ENCODE data around the gene IL5. TPM values are rescaled to one million over a fixed set of nuclear protein-coding genes. Genes with fewer than 3 reads are reported as not detected.

The IL5 gene
- not detected in 2 replicates for total RNA-seq
- total RNA-seq (2013), result not detected
- not detected in 2 replicates for polyA plus RNA-seq
- not detected in 2 replicates for polyA minus RNA-seq

GRCh38 chr5:132543472-132544201 lies at the start of gene IL5:
TSS of gene IL5 (minus strand) at chr5:132543522. CDS start at chr5:132543478, 44 bp downstream.
- CTCF ChIA-PET, result interaction anchor here (1.7 kb wide), 1 partner anchor 17 kb away, joined by 4 read pairs; no protein-coding TSS in a partner anchor
- Mint-ChIP-seq H3K27me3 (peaks cover 4% of the 10 kb centered on the region), H3K4me3 (no peak within 1 kb of the TSS), H3K27ac (no peak within 1 kb of the TSS), H3K9me3 (ENCODE audit: insufficient read depth) (no peaks in the 10 kb centered on the region), H3K4me1 (no peaks in the 10 kb centered on the region)
- Histone ChIP-seq H3K4me3 (ENCODE audit: control extremely low read depth in 1 of 5, extremely low read depth in 1 of 5, insufficient read depth in 1 of 5, low read depth in 2 of 5, low read length in 4 of 5) (no peak within 1 kb of the TSS), H4K20me1 (ENCODE audit: control insufficient read depth, insufficient read depth, low read length, poor library complexity, severe bottlenecking) (no peaks in the 10 kb centered on the region), H2AFZ (ENCODE audit: insufficient read depth, low read depth, low read length, poor library complexity, severe bottlenecking) (no peak within 1 kb of the TSS), H3K9ac (ENCODE audit: low read length) (no peak within 1 kb of the TSS), H3K9me3 (ENCODE audit: control extremely low read depth in 1 of 3, control insufficient read depth in 2 of 3, insufficient read depth in 1 of 3, low read length in 2 of 3) (no peaks in the 10 kb centered on the region), H3K36me3 (replicated peaks in 1 of 2; ENCODE audit: control extremely low read depth in 1 of 2, control insufficient read depth in 1 of 2, extremely low read depth in 1 of 2, insufficient read depth in 2 of 2, low read length in 1 of 2) (no peaks in the 10 kb centered on the region), H3K4me2 (replicated peaks; ENCODE audit: low read depth, low read length, poor library complexity, severe bottlenecking) (no peak within 1 kb of the TSS), H3K4me1 (ENCODE audit: control insufficient read depth in 2 of 2, insufficient read depth in 2 of 2, low read length in 2 of 2) (no peaks in the 10 kb centered on the region), H3K27ac (ENCODE audit: low read length in 2 of 2) (no peak within 1 kb of the TSS), H3K79me2 (ENCODE audit: control insufficient read depth, insufficient read depth, low read length) (no peaks in the 10 kb centered on the region), H3K27me3 (replicated peaks in 1 of 4; ENCODE audit: control extremely low read depth in 1 of 4, control insufficient read depth in 3 of 4, insufficient read depth in 4 of 4, low read length in 3 of 4) (no peaks in the 10 kb centered on the region)
- WGBS (ENCODE audit: insufficient coverage), result 100% methylated on average over 1 of the region's 7 CpGs
- ATAC-seq (ENCODE audit: low read depth), result no peak
- DNase-seq, result no peak
- POLR2A ChIA-PET, result no interaction called here
- intact Hi-C loops (cut with micrococcal nuclease), result no loop called here
- TF ChIP-seq EZH2 (IDR thresholded peaks at IDR 0.05; ENCODE audit: borderline replicate concordance, insufficient read depth, low read depth, low read length, poor library complexity, severe bottlenecking) (no peak), CTCF (IDR thresholded peaks at IDR 0.05) (no peak)

- ATAC-seq (ENCODE audit: low read depth) (no peak), DNase-seq (no peak)
- intact Hi-C loops (cut with micrococcal nuclease), result no loop called here
- no peaks in the 10 kb centered on the region for H4K20me1 ChIP-seq (ENCODE audit: control insufficient read depth, insufficient read depth, low read length, poor library complexity, severe bottlenecking)
- POLR2A ChIA-PET, result no interaction called here
- H3K27ac ChIP-seq (ENCODE audit: low read length in 2 of 2), result no peak overlapping the region
- H3K79me2 ChIP-seq (ENCODE audit: control insufficient read depth, insufficient read depth, low read length), result no peaks in the 10 kb centered on the region
- H3K4me2 ChIP-seq (replicated peaks; ENCODE audit: low read depth, low read length, poor library complexity, severe bottlenecking), result no peak overlapping the region
- Mint-ChIP-seq H3K4me1 (no peaks in the 10 kb centered on the region), H3K9me3 (ENCODE audit: insufficient read depth) (no peaks in the 10 kb centered on the region), H3K27me3 (no peaks in the 10 kb centered on the region), H3K27ac (no peak overlapping the region), H3K4me3 (no peak overlapping the region)
- 83% methylated on average over 2 of the region's 2 CpGs for whole genome bisulfite sequencing (ENCODE audit: insufficient coverage)
- H3K4me3 ChIP-seq (ENCODE audit: control extremely low read depth in 1 of 5, extremely low read depth in 1 of 5, insufficient read depth in 1 of 5, low read depth in 2 of 5, low read length in 4 of 5), result no peak overlapping the region
- no peak for TF ChIP-seq EZH2 (IDR thresholded peaks at IDR 0.05; ENCODE audit: borderline replicate concordance, insufficient read depth, low read depth, low read length, poor library complexity, severe bottlenecking)
- no peak for TF ChIP-seq CTCF (IDR thresholded peaks at IDR 0.05)
- H2AFZ ChIP-seq (ENCODE audit: insufficient read depth, low read depth, low read length, poor library complexity, severe bottlenecking), result no peak overlapping the region
- peaks cover 17 to 72% of the 10 kb centered on the region in 2 experiments for H3K36me3 ChIP-seq (replicated peaks in 1 of 2; ENCODE audit: control extremely low read depth in 1 of 2, control insufficient read depth in 1 of 2, extremely low read depth in 1 of 2, insufficient read depth in 2 of 2, low read length in 1 of 2)
- H3K27me3 ChIP-seq (replicated peaks in 1 of 4; ENCODE audit: control extremely low read depth in 1 of 4, control insufficient read depth in 3 of 4, insufficient read depth in 4 of 4, low read length in 3 of 4), result no peaks in the 10 kb centered on the region
- H3K9ac ChIP-seq (ENCODE audit: low read length), result no peak overlapping the region
- CTCF ChIA-PET, result no interaction called here
- H3K4me1 ChIP-seq (ENCODE audit: control insufficient read depth in 2 of 2, insufficient read depth in 2 of 2, low read length in 2 of 2), result no peaks in the 10 kb centered on the region
- no peaks in the 10 kb centered on the region for H3K9me3 ChIP-seq (ENCODE audit: control extremely low read depth in 1 of 3, control insufficient read depth in 2 of 3, insufficient read depth in 1 of 3, low read length in 2 of 3)
Measured at GRCh38 chr5:132592521-132592920, 49.2 kb upstream of the IL5 start.

Data from B cell (primary cell).